Fibroblast of villous mesenchyme (primary cell): Measurements from ENCODE around the gene ADCY2. TPM values are rescaled to one million over a fixed set of nuclear protein-coding genes. Genes with fewer than 3 reads are reported as not detected.

Experiments used
- DNase-seq: peaks from one replicate; pipeline ENCODE4 v3.0.0-alpha.2; 2010; ENCODE audit warnings: low read depth
- H3K4me3 ChIP-seq: 2 replicates; pipeline ENCODE4 v1.5.1; 2011; ENCODE audit warnings: low read depth, mild to moderate bottlenecking, low read length
- CTCF ChIP-seq: IDR thresholded peaks from 2 replicates; pipeline ENCODE4 v1.5.1; 2012; ENCODE audit warnings: low read depth, mild to moderate bottlenecking, low read length; ENCODE audit not compliant: insufficient read depth
- total RNA-seq: library from RNA; depleted of rRNA; stranded (reverse); fragments of >200 nt; gene quantifications from 2 replicates; pipeline ENCODE4 v1.2.3, GENCODE V29; 2012

The ADCY2 gene
- total RNA-seq, 1 donor, result under 0.01 TPM

DNA sequence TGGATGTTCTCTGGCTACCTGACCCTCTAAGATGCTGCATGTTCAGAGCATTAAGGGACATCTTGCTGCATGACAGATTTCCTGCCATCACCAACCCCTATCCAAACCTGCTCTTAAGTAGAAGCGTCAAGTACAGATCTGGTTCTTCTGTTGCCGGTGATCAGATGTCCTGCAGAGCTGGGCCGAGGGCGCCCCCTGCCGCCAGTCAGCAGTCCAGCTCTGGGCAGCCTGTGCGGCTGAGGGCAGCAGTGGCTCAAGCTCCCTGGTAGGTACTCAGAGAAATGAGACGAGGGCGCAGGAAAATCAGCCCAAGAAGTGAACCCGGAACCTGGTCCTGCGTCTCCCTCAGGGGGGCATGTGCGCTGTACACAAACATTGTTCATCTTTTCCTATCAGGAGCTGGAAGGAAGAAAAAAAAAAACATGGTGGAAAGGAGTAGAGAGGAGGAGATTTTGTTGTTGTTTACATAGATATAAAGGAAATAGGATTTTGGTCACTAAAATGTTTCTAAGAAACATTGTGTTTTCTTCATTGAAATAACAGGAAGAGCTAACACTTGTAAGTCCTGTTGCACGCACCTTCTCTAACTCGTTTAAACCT, 359.2 kb downstream of the ADCY2 start:
- peak; percentile 30 for DNase-seq
- no peak overlapping the region for H3K4me3 ChIP-seq

DNA sequence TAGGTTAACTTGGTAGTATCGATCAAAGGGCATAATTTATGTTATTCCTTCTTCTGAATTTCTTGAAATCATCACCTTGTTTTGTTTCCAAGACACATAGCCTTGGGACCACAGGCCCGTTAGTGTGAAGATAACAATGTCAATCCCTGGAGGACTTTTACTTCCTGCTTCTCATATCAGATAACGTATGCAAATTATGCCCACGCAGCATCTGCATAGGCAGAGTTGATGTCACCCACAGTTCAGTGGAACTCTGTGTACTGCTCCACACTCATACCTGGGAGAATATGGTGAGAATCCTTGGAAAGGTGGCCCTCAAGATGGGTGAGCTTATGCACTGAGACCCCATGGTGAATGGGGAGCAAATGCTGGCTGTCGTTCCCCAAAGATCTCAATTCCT, 360.0 kb downstream of the ADCY2 start:
- no peak for DNase-seq
- no peak for TF ChIP-seq CTCF

More for the DNA sequence above, 359.2 kb downstream of the ADCY2 start:
- TF ChIP-seq CTCF, result peak; percentile 65

GRCh38 chr5:7756453-7756852, 360.5 kb downstream of the ADCY2 start:
- no peak for TF ChIP-seq CTCF
- no peak for DNase-seq
- H3K4me3 ChIP-seq, result no peak overlapping the region

More for the DNA sequence above, 360.0 kb downstream of the ADCY2 start:
- H3K4me3 ChIP-seq, result no peak overlapping the region

GRCh38 chr5:7759257-7759871, 363.4 kb downstream of the ADCY2 start:
- DNase-seq, result no peak
- H3K4me3 ChIP-seq, result no peak overlapping the region
- no peak for TF ChIP-seq CTCF

DNA sequence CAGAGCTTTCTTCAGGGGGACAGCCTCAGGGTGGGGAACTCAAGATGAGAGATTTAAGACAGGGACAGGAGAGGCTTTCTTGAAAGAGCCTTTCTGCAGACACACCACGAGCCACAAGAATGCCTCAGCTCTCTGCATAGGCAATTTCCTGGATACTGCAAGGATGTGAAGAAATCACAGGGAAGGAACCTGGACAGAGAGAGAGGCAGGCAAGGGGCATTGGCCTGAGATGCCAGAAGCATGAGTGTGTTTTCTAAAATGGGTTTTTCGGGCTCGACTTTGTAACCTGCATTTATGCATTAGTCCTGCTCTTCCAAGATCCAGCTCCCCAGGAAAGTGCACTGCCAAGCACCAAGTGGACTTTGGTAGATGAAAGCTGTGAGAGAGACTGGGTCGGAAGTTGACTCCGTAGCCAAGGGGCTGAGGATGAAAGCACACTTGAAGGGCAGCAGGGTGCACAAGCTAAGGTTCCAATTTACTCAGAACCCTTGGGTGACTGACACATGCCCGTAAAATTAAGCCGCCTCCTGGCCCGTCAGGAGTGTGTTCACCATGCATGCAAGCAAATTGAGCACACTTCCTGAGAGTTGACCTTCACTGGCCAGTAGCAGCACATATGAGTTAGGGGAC, 364.1 kb downstream of the ADCY2 start:
- no peak overlapping the region for H3K4me3 ChIP-seq
- no peak for DNase-seq
- no peak for TF ChIP-seq CTCF

DNA sequence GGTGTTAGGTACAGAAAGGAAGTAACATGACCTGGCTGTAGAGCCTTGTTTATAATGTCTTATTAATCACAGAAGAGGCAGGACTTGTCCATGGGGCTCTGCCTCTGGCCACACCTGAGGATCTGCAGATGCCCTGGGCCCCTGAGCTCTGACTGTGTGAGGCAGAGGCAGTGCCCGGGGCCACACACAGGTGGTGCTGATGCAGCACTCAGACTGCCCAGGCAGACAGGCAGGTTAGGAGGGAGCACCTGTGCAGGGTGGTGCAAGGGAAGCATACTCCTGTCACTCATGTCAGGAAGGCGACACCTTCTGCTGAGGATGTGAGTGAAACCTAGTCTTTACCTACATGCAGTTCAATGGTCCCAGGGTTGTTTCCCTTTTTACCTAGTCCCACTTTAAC, 366.3 kb downstream of the ADCY2 start:
- DNase-seq, result no peak
- TF ChIP-seq CTCF, result no peak
- no peak overlapping the region for H3K4me3 ChIP-seq

- H3K4me3 ChIP-seq, result no peak overlapping the region
- no peak for TF ChIP-seq CTCF
- no peak for DNase-seq
These were observed 367.7 kb downstream of the ADCY2 start for GRCh38 chr5:7763621-7764072.
